NCI-H1105 (cell line): Measurements from ENCODE around the gene VSTM4.

ENCODE experiments used
- DNase-seq: peaks from one replicate; lab custom pipeline; 2025; lab: John Stamatoyannopoulos, UW

VSTM4 gene

DNA sequence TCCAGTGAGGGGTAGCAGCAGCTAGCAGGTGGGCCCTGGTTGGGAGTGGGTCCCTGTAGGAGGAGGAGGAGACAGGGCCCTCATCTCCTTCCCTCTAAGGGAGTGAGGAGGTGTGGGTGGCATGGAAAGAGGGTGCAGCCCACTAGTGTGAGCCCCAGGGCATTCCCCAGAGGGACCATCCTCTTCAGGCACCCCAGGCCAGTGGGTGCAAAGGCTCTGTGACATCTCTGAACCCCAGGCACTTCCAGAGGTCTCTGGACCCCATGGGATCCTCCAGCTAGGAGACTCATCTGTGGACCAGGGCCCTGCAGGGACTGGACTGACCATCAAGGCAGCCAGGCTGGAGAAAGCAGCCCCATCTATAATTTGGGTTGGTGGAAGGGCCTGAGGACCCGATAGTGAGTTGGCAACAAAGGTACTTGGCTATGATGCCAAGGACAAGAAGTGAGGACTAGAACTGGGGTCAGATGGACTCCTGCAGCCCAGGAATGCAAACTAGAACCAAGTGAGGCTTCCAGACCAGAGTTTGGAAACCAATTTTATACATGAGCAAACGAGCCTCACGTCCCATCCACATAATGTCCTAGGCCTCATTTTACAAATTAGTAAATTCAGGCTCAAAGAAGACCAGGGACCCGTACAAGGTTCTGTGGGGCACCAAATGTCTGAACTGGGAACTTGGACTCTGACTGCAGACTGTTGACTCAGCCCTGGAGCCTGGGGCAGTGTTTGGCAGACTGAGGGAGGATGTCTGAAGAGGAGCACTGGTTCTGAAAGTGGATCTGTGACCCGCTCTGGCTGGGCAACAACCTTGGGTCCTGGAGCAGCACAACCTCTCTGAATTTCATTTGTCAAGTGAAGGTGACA lies 1.4 kb upstream of the VSTM4 start:
- no peak for DNase-seq

DNA sequence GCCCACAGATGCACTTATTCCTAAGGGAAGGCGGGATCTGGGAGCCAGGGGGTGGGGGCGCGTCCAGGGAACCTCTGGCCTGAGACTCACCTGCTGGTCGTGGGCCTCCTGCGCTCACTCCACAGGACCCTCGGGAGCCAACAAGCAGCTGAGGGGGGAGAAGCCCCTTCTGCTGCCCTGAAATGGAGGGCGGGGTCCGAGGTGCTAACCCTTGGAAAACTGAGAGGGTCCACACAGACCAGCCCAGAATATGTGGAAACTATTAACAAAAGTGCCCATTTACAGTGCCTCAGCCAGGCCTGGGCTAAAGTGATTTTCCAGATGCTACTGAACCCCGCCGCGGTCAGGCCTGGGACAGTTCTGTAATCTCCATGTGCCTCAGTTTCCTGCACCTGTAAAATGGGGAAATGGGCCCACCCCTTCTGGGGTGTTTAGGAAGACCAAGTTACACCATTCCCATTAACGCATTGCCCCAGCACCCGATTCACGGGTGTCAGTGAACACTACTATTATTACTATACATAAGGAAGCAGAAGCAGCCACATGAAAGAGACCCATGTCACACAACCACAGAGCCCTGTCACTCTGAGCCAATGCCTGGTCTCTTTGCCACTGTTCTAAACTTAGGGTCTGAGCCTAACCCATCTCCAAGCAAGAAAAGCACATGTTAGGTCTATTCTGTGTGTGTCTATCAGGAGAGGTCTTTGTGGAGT lies 630 bp upstream of the VSTM4 start:
- DNase-seq = no peak

DNA sequence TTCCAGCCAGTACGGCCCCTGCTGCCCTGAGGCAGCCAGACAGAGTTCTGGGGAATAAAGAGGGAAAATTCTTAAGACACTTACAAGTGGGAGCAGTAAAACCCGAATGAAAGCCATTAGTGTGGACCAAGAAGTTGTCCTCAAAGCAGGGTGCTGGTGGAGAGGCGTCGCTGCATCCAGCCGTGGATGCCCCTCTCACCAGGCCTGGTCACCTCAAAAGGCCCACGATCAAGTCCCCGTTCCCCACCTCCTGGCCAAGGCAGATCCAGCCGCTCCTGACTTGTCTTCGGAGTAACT lies 656 bp downstream of the VSTM4 start:
- DNase-seq = no peak

DNA sequence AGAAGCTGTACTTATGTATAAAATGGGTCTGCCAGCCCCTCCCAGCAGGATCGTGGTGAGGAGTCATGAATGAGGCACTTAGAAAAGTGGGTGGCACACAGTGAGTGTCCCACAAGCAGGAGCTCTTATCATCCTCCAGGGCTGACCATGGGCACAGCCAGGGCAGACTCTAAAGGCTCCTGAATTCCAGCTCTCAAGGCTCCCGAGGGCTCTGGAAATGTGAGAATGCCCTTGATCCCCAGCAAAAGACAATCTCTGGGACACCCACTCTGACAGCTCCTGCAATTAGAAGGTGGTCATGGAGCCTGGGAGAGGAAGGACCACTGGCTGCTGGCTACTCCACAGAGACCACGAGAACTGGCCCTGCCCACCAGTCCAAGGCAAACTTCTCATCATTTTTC lies 1.6 kb downstream of the VSTM4 start:
- no peak for DNase-seq

DNA sequence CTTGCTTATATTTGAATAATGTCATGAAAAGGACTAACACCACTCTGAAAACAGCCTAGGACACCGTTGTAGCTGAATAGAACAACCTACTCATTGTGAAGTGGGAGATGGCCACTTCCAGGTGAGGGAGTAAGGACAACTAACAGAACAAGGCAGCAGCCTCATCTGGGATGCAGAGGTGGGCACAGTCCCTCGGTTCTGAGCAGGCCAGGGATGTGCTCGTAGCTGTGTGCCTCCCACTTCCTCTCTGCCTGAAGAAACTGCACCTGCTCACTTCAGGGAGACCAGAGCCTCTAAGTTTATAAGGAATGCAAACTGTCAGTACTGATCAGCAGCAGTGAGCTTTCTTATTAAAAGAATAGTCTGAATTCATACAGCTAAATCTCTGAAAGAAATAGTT lies 2.5 kb downstream of the VSTM4 start:
- DNase-seq = no peak

DNA sequence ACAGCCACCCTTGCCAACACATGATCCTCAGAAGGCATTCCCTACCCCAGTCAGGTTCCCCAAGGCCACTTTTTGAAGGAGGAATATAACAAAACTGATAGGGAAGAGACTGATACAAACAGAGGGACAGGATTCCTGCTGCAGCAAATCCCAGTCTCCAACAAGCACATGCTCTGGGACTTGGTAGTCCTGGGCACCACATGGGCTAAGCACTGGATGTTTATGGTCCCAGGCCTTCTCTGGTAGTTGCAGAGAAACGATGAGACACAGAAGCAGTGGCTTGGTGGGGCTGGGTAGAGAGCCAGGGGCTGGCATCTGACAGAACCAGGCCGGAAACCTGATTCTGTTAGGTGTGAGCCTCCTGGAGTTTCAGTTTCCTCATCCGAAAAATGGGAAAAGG lies 3.2 kb downstream of the VSTM4 start:
- no peak for DNase-seq

DNA sequence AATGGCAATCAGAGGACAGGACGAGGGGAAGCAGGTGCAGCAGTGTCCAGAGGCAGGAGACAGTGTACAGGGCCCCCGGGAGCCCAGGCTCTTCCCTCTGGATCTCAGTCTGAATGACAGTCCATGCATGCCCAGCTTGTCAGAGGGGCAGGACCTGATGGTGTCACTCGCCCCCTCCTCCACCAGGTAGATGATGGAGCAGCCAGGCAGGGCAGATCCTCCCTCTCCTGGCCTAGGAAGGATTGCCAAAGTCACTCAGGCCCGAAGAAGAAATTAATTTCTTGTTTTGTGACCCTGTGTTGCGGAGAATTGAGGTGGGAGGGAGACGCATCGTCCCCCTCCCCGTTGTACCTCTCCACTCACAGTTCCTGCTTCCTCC lies 4.0 kb downstream of the VSTM4 start:
- DNase-seq = no peak

DNA sequence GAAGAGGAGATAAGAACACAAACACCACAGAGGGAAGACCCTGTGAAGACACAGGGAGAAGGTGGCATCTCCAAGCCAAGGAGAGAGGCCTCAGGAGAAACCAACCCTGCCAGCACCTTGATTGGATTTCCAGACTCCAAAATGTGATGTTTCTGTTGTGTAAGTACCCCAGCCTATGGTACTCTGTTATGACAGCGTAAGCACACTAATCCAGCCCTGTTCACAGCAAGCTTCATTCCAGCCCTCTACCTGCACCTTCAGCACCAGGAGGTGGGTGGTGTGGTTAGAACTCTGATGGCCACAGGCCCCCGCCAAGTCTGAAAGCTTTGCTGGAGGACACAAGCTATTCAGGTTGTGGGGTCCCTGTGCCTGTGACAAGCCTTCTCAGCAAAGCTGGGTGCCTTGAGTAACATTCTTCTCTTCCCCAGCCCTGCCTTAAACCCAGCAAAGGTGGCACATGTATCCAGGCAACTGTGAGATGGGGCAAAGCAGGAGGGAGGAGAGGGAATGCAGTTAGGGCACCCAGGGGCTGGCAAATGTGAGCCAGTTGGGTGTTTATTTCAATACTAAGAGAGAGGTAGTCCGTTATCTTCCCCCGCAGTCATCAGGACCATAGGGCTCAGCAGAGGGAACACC lies 4.5 kb downstream of the VSTM4 start:
- no peak for DNase-seq

DNA sequence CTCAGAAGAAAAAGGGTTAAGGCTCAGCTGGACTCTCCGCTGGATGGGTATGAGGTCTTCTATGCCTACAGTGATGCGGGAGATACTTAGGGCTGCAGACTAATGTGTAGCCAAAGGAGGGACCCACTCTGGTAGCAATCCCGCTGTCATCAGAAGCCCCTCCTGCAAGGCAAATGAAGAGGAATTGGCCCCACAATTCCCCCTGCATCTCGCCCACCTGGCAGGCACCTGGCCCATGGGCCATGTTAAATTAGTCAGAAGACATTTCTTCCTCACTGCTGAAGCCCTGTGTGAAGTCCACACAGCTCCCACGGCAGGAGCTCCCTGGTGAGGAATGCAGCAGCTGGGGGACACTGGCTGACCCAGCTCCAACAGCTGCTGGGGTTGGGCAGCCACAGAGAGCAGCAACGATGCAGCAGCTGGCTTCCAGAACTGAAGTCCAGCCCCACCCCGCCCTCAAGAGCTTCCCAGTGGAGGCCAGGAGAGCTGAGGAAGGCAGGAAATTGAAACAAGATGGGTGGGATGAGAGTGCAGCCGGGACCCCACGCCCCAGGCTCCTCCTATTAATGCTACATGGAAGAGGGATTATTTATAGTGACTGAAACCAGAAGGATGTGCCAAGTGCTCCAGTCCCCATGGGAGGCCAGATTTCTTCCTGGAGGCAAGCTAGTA lies 5.5 kb downstream of the VSTM4 start:
- no peak for DNase-seq

DNA sequence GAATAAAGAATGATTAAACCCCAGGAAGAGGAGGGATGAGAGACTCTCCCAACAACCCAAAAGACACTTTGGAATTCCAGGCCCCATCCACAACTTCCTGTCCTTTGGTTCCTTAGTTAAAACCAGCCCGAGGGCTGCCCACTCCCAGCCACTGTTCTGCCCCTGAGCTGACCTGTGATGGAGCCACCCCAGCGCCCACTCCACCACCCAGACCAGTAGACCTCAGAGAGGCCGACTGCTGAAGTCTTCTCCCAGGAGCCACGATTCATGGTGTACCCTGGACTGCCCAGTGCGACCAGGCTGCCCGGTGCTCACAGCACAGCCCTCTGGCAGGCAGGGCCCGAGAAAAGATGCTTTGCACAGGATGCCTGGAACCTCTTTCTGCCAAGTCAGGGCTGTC lies 6.7 kb downstream of the VSTM4 start:
- DNase-seq = no peak

DNA sequence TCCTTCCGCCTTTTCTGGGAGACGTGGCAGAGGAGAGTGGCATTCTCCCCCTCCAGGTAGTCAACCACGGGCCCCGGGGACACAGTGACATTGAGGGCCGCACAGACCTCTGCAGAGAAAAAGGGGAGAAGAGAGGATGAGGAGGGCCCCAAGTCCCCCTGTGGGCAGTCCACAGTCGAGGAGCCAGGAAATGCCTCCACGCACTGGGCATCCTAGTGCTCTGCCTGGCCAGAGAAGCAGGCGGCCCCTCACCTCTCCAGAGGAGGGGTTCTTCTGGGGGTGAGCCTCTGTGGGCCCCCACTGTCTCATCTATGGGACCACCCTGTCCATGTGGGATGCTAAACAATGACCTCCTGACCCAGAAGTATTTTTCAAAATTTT lies 7.4 kb downstream of the VSTM4 start:
- no peak for DNase-seq

DNA sequence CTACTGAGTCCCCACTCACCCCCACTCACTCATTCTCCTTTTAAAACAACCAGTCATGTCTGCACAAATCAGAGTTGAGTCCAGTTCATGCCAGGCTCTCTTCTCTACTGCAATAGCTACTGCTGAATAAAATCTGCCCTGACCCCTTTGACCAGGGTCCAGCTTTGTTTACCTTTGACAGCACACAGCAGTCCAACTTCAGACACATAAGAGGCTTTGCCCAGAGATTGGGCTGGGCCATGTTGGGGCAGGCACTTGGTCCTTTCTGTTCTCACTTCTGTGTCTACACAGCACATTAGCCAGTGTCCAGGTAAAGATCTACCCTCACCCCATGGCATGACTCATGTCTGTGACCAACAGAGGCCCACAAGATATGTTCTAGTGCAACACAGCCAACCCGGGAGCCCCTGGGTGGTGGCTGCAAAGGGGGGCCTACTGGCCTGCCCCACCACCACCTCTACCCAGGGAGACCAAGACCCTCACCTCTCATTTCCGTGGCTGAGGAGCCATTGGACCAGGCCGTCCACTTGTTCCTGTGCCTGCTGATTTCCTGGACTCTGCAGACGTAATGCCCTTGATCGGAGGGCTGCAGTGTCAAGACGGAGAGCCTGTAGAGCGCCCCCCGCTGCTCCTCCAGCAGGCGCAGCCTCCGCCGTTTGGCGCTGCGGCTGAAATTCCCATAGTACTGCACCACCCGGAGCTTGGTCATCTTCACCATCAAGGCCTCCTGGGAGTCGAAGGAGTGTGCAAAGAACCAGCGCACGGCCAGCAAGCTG lies 8.0 kb downstream of the VSTM4 start:
- no peak for DNase-seq

DNA sequence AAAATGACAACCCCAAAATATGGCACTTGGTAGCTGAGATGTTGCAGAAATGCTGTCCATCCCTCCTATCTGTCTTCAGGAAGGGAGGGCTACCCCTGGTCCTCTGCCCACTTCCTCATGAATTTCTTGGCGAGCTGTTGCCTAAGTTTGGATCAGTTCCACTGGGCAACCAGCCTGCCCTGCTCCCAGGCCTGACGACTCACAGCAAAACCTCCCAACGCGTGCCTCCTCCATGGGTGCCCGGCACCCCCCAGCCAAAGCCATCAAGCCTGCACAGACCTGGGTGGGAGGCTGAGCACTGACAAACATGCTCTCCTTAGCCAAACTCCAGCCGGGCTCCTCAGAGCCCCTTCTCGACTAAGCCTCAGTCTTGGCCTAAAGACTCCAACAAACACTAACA lies 8.9 kb downstream of the VSTM4 start:
- DNase-seq = no peak

DNA sequence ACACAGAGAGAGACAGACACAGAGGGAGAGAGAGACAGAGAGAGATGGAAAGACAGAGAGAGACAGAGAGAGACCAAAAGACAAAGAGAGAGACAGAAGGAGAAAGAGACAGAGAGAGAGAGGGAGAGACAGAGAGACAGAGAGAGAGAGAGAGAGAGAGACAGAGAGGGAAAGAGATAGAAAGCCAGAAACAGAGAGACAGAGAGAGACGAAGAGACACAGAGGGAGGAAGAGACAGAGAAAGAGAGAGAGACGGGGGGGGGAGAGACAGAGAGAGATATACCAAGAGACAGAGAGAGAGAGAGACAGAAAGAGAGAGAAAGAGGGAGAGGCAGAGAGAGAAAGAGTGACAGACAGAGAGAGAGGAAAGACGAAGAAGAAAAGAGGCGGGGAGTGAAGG lies 10.2 kb downstream of the VSTM4 start:
- DNase-seq = no peak

DNA sequence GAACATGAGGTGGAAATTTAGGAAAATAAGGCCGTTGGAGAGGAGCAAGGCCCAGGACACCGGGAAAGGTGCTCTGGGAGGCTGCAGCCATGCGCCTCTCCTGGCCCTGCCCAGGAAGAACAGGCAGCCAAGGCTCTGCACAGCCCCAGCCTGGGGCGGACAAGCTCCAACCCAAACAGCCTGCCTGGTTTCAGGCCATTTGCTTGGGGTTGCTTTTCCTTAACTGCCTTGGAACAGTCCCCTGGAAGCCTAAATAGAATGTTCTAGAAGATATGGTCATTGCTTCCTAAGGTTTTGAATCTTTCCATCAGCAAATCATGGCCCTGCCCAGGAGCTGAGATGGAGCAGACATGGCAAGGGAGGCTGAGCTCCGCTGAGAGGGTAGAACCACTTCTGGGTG lies 11.0 kb downstream of the VSTM4 start:
- DNase-seq = no peak

DNA sequence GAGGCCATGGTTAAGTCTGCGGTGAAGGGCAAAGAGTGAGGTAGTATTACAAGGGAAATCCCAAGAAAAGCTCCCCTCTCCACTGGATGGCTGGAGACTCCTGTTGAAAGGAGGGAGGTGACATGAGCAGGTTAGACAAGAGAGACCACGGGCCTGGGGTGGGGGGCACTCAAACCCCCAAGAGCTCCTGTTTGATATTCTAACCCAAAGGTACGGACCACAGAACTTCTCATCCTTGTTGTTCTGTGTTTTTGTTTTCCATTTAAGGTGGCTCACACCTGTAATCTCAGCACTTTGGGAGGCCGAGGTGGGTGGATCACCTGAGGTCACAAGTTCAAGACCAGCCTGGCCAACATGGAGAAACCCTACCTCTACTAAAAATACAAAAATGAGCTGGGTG lies 11.6 kb downstream of the VSTM4 start:
- DNase-seq = no peak

DNA sequence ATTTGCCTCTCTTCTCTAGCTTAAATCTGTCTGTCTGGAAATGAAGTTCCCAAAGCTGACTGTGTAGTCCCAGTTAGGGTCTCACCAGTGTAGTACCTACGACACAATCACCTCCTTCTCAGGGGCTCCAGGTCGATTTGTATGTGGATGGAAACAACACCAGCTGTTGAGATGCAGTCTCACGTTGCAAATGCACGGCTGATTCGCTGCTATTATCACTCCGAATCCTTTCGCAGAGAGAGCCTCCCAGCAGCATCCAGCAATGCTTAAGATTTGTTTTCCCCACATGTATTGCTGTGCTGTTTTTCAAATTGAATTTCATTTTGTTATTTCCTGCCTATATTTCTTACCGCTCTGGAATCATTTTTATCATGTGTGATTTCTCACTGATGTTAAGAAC lies 16.3 kb downstream of the VSTM4 start:
- DNase-seq = no peak

DNA sequence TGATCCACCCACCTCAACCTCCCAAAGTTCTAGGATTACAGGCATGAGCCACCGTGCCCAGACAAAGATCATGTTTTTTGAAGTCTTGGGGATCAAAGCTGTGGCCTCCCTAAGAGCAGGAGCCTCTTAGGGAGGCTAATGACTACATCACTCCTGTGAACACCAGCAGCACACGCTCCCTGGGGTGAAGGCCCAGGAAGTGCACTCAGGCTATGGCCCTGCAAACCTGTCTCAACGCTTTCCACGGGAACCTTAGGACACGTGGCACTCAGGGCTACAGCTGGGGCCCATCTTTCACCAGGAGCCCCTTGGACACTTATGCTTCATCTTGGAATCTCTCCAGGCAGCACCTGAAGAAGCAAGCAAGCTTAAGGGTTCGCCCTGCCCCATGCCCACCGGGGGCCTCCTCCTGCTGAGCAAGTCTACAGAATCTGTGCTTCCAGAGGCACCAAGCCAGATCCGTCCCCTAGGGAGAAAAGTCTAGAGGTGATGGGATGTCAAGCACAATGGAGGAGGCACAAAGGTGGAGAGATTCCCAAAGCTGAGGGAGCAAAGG lies 18.4 kb downstream of the VSTM4 start:
- DNase-seq = no peak

DNA sequence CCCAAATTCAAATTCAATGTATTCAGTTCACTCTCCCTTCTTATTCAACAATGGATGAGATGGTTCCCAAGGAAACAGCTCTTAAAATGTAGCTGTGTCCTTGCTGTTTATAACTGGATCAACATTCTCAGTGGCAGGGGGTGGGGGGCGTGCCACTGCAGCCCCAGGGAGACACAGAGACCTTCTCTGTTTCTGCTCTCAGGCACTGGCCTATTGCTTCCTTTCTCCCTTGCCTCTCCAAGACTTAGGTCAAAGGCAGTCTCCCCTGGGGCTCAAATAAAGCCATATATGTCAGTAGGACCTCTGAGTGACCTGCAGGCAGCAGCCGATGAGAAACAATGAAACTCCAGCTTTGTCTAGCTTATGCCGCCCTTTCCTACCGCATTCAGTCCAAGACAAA lies 20.7 kb downstream of the VSTM4 start:
- DNase-seq = no peak

DNA sequence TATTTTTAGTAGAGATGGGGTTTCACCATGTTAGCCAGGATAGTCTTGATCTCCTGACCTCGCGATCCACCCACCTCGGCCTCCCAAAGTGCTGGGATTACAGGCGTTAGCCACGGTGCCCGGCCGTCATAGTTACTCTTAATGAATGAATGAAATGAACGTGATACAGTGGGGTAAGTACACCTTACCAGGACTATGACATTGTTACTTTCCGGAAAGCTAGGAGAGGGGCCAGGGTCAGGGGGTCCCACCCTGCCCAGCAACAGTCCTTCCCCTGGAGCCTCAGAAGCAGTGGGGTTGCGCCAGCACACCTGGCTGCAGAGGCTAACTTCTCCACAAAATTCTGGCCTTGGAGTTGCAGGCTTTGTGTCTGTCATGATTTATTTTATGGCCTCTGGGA lies 21.4 kb downstream of the VSTM4 start:
- no peak for DNase-seq

DNA sequence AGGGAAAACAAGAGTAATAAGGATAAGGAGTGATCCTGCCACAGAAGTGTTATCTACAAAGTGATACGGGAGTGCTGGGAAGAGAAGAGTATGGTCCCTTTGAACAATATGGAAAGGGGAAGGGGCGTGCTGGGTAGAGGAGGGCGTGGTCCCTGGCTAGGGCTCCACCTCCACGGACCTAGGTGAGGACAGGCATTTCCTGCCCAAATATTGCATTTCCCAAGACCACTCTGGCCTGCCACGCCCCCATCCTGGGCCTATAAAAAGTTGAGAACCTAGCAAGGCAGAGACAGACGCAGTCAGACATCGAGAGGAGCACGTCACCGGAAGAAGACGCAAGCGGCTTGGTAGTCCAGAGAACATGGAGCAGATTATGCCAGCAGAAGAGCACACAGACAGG lies 22.8 kb downstream of the VSTM4 start:
- no peak for DNase-seq
